ENCODE measurements around the gene MCU. TPM values are rescaled to one million over a fixed set of nuclear protein-coding genes. Genes with fewer than 3 reads are reported as not detected.
"Not testable (repeated sequence)": the region's sequence is repeated elsewhere in the genome, so short reads cannot be mapped to it uniquely, and the experiment has no call there.

MCU gene, protein sequence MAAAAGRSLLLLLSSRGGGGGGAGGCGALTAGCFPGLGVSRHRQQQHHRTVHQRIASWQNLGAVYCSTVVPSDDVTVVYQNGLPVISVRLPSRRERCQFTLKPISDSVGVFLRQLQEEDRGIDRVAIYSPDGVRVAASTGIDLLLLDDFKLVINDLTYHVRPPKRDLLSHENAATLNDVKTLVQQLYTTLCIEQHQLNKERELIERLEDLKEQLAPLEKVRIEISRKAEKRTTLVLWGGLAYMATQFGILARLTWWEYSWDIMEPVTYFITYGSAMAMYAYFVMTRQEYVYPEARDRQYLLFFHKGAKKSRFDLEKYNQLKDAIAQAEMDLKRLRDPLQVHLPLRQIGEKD
- polyA plus RNA-seq (ENCODE audit: insufficient read length in 12 of 12), result 100 to 1,000 TPM in 10 of 12 donors, 10 to 100 TPM in 1, not detected in 1; 86.6 to 167 (median 123) TPM
- long read RNA-seq, donor 1, transcript MCU-202 (8 exons, 2,949 nt), result major isoform, 12 of 41 reads
- long read RNA-seq, donor 1, partial matches to known transcripts, result 28 of 41 reads
- long read RNA-seq, donor 1, other reads (novel, unspliced or antisense), result 0 of 41 reads
- long read RNA-seq, donor 2, transcript MCU-202 (8 exons, 2,949 nt), result major isoform, 46 of 64 reads
- long read RNA-seq, donor 2, partial matches to known transcripts, result 17 of 64 reads
- long read RNA-seq, donor 2, other reads (novel, unspliced or antisense), result 0 of 64 reads
- long read RNA-seq, donor 3, transcript MCU-202 (8 exons, 2,949 nt), result major isoform, 11 of 38 reads
- long read RNA-seq, donor 3, partial matches to known transcripts, result 27 of 38 reads
- long read RNA-seq, donor 3, other reads (novel, unspliced or antisense), result 0 of 38 reads
- long read RNA-seq, donor 4, transcript MCU-202 (8 exons, 2,949 nt), result major isoform, 12 of 13 reads
- long read RNA-seq, donor 4, partial matches to known transcripts, result 0 of 13 reads
- long read RNA-seq, donor 4, other reads (novel, unspliced or antisense), result 0 of 13 reads
- long read RNA-seq, donor 5, result 0 reads
- long read RNA-seq, donor 6, transcript MCU-202 (8 exons, 2,949 nt), result major isoform, 19 of 25 reads
- long read RNA-seq, donor 6, partial matches to known transcripts, result 5 of 25 reads
- long read RNA-seq, donor 6, other reads (novel, unspliced or antisense), result 0 of 25 reads
- long read RNA-seq, donor 7, transcript MCU-202 (8 exons, 2,949 nt), result major isoform, 15 of 21 reads
- long read RNA-seq, donor 7, partial matches to known transcripts, result 5 of 21 reads
- long read RNA-seq, donor 7, other reads (novel, unspliced or antisense), result 0 of 21 reads
- long read RNA-seq, donor 8, transcript MCU-202 (8 exons, 2,949 nt), result major isoform, 43 of 77 reads
- long read RNA-seq, donor 8, partial matches to known transcripts, result 34 of 77 reads
- long read RNA-seq, donor 8, other reads (novel, unspliced or antisense), result 0 of 77 reads
- long read RNA-seq, donor 9, transcript MCU-202 (8 exons, 2,949 nt), result major isoform, 8 of 20 reads
- long read RNA-seq, donor 9, partial matches to known transcripts, result 11 of 20 reads
- long read RNA-seq, donor 9, other reads (novel, unspliced or antisense), result 0 of 20 reads
- long read RNA-seq, donor 10, transcript MCU-202 (8 exons, 2,949 nt), result major isoform, 25 of 90 reads
- long read RNA-seq, donor 10, partial matches to known transcripts, result 63 of 90 reads
- long read RNA-seq, donor 10, other reads (novel, unspliced or antisense), result 0 of 90 reads
- long read RNA-seq, donor 11, transcript MCU-202 (8 exons, 2,949 nt), result major isoform, 24 of 106 reads
- long read RNA-seq, donor 11, partial matches to known transcripts, result 80 of 106 reads
- long read RNA-seq, donor 11, other reads (novel, unspliced or antisense), result 0 of 106 reads

DNA sequence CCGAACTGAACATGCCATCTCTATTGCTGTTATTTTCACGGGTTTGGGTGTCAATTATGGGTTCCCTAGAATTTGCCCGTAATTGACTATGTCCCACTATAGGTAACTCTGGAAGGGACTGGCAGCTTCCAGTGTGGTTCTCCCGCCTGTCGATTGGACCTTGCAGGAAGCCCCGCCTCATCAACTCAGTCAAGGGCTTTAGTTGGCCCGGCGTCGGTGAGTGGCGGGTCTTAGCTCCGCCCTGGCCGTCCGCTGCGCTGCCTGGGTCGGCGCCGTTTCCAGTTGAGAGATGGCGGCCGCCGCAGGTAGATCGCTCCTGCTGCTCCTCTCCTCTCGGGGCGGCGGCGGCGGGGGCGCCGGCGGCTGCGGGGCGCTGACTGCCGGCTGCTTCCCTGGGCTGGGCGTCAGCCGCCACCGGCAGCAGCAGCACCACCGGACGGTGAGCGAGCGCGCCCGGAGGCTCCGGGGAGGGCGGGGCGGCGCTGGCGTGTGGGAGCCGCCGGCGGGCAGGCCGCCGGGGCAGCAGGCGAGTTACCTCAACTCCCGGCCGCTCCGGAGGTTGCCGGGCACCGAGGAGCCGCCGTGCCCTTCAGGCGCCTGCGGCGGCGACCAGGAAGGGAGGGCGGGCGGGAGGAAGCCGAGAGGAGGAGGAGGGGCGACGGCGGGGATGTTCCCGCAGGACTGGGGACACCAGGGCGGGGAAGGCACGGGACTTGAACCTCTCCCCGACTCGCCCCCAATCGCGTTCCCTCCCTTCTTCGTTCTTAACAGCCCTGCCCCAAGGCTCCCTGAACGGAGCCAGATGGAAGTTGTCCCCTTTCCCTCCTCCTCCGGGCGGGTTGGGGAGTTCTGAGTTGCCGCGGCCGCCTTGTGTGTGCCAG lies at the start of gene MCU:
Gene MCU (plus strand): TSS at position 281 of the 881 bp plus-strand sequence. CDS start 9 bp downstream, at position 290.
- peak; percentile 92 for DNase-seq

DNA sequence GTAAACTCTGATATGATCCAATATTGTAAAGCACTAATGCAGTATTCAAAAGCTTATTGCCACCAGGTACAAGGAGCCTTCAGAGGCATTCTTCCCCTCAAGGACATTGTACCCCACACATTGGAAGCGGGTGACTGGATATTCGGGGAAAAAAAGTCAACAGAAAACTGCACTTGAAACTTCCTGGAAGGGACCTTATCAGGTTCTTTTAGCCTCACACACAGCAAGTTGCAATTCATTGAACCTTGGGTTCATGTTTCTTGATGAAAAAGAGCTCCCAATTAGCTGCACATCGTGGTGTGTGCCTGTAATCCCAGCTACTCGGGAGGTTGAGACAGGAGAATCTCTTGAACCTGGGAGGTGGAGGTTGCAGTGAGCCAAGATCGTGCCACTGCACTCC lies 49.6 kb upstream of the MCU start:
- DNase-seq, result no peak

DNA sequence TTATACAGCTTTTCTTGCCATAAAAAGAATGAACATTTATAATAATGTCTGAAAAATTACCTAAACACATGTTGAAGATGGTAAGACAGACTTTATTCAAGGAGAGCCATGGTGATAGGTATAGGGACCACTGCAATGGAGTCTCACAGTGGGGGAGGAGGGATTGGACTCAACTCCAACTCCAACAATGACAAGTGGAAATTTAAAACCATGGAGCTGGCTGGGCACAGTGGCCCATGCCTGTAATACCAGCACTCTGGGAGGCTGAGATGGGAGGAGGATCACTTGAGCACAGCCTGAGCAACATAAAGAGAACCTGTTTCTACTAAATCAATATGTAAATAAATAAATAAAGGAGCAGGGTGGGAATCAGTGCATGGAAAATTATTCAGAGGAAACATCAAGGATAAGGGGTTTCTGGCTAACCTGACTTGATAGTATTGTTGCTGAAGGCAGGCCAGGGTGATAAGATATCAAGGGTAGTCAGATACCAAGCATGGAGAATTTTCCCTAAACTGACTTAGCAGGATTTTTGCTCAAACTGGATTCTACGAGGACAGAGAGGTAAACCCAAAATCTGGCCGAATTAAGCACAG lies 46.6 kb upstream of the MCU start:
- DNase-seq, result no peak

DNA sequence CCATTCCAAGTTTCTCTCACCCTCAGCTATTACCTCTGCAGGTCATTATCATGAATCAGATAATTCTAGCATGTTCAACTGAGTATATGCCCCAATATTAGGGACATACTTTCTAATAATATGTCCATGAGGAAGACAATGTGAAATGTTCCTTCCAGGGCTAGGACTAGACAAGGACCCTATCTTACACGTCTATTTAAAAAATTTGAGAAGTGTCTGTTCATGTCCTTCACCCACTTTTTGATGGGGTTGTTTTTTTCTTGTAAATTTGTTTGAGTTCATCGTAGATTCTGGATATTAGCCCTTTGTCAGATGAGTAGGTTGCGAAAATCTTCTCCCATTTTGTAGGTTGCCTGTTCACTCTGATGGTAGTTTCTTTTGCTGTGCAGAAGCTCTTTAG lies 45.0 kb upstream of the MCU start:
- not testable (repeated sequence) for DNase-seq

DNA sequence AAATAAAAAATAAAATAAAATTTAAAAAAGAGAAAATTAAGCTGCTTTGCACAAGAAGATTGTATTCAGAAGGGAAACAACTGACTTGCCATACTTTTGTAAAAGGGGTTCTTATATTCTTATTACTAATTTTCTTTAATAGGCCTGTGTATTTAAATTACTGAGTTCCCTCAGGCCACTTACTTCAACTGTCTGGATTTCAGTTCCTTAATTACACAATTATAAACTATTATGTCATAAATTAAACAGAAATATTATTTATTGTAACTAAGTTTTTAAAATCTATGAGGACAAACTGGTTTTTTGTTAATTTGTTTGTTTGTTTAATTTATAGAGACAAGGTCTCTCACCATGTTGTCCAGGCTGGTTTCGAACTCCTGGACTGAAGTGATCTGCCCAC lies 43.6 kb upstream of the MCU start:
- DNase-seq, result no peak

DNA sequence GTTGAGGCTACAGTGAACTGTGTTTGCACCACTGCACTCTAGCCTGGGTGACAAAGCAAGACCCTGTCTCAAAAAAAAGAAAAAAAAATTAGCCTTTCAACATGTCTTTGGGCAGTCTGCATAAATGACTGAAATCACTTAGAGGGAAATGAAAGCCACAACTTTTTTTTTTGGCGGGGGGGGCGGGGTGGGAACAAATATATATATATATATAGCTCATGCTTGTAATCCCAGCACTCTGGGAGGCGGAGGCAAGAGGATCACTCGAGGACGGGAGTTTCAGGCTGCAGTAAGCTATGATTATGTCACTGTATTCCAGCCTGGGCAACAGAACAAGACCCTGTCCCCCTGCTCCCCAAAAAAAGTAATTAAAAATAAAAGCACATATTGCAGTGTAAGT lies 42.7 kb upstream of the MCU start:
- no peak for DNase-seq

DNA sequence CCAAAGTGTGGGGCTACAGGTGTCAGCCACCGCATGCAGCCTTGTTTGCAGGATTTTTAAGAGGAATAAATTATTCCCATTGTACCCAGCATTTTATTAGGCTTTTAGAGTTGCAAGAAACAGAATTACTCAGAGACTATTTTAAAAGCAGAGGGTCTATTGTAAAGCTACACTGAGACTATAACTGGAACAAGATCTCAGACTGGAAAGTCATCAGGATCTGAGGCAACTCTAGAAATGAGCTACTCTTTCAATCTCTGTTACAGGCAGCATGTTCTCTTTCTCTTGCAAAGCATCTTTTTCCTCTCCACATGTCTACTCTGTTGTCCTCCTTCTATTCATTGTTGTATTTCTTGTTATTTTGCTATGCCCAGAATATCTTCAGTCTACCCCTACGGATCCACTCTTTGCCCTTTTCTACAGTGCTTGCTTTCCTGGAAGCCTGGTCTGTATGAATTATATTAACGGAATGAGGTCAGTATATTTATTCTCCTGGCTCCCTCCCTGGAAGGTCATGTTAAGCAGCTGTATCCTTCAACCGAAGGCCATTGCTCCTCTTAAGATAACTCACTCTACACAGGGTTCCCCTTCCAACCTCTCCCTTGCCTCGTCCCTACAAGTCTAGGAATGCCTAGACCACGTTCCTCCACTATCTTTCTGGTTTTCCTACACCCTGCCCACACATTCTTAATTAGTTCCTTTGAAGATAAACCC lies 38.4 kb upstream of the MCU start:
- DNase-seq, result no peak

DNA sequence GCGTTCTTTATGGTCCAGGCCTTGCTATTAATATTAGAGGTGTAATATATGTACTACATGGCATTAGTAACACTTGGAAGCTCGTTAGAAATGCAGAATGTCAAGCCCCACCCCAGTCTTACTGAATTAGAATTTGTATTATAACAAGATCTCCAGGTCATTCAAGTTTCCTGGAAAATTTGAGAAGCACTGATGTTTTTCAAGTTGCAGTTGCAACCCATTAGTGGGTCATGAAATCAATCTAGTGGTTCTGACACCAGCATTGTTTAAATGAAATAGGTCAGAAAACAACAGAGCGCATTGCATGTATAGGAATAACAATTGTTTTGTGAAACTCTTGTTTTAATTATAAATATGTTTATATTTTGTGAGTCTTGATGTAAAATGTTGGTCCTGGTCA lies 37.2 kb upstream of the MCU start:
- DNase-seq, result no peak

DNA sequence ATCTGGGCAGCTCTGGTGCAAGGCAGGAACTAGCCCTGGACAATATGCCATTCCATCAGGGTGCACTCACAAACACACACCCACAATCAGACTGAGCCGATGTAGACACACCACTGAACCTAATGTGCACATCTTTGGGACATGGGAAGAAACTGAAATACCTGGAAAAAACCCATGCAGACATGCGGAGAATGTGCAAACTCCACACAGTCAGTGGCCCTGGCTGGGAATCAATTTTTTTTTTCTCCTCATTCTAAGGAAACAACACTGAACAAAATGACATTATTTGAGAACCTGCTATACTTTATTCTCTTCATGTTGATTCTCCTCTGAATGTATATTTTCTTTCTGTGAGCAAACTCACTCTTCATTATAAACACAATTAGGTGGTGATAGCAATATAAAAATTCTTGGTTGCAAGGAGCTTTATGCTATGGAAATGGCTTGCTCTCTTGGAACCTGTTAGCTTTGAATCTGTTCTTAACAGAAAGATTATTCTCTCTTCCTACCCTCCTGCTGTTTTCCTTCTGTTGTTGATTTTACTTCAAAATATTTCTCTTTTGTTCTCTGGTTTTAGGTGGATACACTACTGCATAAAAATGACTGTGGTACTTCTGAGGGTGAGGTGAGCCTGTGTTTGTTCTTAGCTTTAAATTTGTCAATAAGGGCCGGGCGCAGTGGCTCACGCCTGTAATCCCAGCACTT lies 33.1 kb upstream of the MCU start:
- no peak for DNase-seq

DNA sequence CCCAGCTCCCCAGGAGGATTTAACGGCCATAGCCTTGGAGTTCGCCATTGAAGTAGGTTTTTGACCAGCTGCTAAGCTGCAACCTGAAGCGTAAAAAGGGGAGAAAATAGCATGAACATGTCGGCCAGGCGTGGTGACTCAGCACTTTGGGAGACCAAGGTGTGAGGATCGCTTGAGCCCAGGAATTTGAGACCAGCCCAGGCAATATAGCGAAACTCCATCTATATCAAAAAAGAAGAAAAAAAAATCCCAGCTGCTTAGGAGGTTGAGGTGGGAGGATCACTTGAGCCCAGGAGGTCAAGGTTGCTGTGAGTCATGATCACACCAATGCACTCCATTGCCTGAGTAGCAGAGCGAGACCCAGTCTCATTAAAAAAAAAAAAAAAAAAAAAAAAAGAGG lies 32.2 kb upstream of the MCU start:
- no peak for DNase-seq

DNA sequence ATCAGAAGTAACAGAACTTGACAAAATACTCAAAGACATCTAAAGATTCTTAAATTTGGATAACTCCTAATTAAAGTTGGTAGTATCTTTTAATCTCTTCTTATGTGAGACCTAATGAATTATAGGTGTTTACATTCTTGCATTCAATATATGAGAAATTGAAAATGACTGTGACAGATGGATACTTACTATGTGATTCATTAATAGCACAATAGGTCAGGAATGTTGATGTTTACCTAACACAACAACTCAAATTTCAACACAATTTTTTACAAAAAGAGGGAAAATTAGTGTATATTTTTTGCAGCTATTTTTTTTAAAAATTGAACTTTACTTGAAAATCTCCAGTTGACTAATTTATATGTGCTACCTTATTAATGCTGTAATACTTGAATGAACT lies 31.7 kb upstream of the MCU start:
- no peak for DNase-seq

DNA sequence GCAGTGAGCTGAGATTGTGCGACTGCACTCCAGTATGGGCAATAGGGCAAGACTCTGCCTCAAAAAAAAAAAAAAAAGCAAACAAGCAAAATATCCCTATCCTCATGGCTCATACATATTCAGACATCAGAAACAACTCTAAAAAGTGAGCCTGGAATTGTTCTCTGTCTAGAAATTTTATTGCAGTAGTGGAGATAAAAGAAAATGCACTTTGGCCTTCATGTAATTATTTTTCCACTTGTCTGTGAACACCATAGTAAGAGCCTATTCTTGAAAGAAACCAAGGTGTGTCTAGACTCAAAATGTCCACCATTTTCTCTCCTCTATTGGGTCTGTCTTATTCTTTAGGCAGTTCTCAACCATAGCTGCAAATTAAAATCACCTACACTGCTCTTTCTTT lies 30.5 kb upstream of the MCU start:
- no peak for DNase-seq

DNA sequence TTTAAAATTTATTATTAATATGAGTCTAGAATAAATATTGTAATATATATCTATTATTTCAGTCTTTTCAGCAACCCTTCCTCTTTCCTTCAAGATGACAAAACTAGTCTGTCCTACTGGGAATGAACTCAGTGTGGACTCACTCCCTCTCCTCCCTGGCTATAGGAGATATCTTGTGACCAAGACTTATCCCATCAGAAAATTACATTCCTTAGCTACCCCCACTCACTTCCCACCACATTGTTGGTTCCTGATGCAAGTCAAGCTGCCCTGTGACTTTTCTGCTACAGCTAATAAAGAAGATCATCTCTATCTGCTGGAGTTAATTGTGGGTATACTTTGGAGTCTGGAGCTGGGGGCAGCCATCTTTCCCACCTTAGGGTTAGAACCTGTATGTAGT lies 28.0 kb upstream of the MCU start:
- no peak for DNase-seq

DNA sequence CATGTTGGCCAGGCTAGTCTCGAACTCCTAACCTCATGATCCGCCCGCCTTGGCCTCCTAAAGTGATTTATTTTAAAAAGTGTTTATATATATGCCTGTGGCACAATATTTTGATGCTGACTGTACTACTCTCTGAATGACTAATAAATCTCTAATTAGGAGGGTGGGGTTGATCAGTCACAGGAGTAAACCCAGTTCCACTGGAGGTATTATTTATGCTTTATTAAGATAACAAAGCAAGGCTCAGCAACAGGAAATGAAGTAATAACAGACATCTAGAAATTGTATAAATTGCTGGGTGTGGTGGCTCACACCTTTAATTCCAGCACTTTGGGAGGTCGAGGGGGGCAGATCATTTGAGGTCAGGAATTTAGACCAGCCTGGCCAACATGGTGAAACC lies 26.0 kb upstream of the MCU start:
- DNase-seq, result no peak

DNA sequence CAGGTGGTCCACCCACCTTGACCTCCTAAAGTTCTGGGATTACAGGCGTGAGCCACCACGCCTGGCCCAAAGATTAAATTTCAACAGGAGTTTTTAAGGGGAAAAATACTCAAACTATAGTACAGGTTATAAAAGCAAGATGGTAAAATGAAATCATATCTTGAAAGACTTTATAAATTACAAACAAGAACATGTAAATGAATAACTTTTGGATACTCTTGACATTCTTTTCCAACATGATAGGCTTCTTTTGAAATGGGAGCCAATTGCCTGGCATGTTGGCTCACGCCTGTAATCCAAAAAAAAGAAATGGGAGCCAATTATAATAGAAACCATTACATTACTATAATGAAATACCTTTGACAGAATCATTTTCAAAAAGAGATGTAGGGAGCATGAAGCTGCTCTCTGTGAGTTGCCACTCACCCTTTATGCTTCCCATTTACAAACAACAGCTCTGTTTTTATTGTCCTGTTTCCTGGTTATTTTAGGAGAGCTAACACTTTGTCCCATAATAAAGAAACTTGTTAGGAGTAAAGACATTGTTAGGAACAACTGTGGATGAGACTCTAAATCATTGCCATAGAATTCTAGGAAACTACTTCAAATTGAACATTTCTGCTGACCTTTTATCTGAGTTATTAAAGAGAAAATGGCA lies 24.6 kb upstream of the MCU start:
- no peak for DNase-seq

DNA sequence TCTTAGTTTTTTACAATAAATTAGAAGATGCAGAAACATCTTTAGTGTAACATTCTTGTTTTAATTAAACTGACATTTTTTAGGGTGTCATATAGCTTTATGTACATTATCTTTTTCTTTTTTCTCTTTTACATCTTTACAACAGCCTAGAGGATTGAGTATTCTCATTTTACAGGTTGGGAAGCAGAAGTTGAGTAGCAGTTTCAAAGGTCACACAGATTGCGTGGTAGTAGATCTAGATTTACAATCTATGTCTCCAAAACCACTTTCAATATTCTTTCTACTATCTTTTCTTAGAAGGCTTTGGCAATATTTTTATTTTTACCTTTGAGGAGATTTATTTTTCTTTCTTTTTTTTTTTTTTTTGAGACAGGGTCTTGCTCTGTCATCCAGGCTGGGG lies 18.7 kb upstream of the MCU start:
- DNase-seq, result no peak

DNA sequence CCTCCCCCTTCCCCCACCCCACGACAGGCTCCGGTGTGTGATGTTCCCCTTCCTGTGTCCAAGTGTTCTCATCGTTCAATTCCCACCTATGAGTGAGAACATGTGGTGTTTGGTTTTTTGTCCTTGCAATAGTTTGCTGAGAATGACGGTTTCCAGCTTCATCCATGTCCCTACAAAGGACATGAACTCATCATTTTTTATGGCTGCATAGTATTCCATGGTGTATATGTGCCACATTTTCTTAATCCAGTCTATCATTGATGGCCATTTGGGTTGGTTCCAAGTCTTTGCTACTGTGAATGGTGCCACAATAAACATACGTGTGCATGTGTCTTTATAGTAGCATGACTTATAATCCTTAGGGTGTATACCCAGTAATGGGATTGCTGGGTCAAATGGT lies 17.8 kb upstream of the MCU start:
- DNase-seq, result not testable (repeated sequence)

DNA sequence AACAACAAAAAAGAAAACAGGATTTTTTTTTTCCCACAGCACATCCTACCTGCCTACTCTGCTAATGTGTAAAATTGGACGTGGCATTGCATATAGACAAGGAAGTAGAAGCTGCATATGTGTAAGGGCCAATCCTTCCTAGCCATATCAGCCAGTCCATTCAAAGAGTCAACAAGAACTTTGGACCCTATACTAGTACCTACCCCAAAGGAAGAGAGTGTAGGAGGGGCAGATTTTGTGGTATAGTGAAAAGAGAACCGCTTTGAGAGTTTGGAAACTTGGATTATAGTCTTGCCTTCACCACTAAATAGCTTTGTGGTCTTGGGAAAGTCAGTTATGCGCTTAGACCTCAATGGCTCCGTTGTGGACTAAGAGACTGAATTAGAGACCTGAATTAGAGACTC lies 12.1 kb upstream of the MCU start:
- no peak for DNase-seq
